ENCODE results near the gene E4F1. TPM values are rescaled to one million over a fixed set of nuclear protein-coding genes. Genes with fewer than 3 reads are reported as not detected.
A peak's percentile ranks its signal among the peaks of the same experiment; 100 is the strongest.

The E4F1 gene
- total and polyA plus RNA-seq, 2 of the 13 experiments (the other 11 are each of a cell fraction or from before 2014, with no cell fraction given) = 13.8 to 19.5 TPM

DNA sequence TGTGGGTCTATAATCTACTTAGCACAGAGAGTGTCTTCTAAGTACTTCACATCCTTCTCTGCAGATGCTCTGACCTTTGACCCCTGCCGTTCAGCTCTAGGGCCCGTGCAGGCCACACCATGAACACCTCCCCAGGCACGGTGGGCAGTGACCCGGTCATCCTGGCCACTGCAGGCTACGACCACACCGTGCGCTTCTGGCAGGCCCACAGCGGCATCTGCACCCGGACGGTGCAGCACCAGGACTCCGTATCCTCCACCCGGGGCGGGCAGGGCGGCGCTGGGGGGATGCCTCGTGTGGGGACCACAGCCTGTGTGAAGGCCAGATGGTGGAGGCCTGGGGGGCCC is 17.5 kb upstream of the E4F1 start (continued):
- no peak for TF ChIP-seq MED8 (CRISPR knock-in tag; IDR thresholded peaks at IDR 0.05; ENCODE audit: insufficient replicate concordance)
- TF ChIP-seq SAP130 (CRISPR knock-in tag; IDR thresholded peaks at IDR 0.05; ENCODE audit: low read depth) = peak; percentile 4; the same call in 1 of the 2 replicates
- no peak for TF ChIP-seq TBX3 (IDR thresholded peaks at IDR 0.05; ENCODE audit: borderline replicate concordance)
- TF ChIP-seq, protein P1, sequence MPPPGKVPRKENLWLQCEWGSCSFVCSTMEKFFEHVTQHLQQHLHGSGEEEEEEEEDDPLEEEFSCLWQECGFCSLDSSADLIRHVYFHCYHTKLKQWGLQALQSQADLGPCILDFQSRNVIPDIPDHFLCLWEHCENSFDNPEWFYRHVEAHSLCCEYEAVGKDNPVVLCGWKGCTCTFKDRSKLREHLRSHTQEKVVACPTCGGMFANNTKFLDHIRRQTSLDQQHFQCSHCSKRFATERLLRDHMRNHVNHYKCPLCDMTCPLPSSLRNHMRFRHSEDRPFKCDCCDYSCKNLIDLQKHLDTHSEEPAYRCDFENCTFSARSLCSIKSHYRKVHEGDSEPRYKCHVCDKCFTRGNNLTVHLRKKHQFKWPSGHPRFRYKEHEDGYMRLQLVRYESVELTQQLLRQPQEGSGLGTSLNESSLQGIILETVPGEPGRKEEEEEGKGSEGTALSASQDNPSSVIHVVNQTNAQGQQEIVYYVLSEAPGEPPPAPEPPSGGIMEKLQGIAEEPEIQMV (CRISPR knock-in tag; IDR thresholded peaks at IDR 0.05; ENCODE audit: low read depth) = no peak
- TF ChIP-seq, protein P2, sequence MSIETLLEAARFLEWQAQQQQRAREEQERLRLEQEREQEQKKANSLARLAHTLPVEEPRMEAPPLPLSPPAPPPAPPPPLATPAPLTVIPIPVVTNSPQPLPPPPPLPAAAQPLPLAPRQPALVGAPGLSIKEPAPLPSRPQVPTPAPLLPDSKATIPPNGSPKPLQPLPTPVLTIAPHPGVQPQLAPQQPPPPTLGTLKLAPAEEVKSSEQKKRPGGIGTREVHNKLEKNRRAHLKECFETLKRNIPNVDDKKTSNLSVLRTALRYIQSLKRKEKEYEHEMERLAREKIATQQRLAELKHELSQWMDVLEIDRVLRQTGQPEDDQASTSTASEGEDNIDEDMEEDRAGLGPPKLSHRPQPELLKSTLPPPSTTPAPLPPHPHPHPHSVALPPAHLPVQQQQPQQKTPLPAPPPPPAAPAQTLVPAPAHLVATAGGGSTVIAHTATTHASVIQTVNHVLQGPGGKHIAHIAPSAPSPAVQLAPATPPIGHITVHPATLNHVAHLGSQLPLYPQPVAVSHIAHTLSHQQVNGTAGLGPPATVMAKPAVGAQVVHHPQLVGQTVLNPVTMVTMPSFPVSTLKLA (IDR thresholded peaks at IDR 0.05) = no peak
- TF ChIP-seq, protein P3, sequence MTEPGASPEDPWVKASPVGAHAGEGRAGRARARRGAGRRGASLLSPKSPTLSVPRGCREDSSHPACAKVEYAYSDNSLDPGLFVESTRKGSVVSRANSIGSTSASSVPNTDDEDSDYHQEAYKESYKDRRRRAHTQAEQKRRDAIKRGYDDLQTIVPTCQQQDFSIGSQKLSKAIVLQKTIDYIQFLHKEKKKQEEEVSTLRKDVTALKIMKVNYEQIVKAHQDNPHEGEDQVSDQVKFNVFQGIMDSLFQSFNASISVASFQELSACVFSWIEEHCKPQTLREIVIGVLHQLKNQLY (CRISPR knock-in tag; IDR thresholded peaks at IDR 0.05) = no peak
- TF ChIP-seq, protein P4, sequence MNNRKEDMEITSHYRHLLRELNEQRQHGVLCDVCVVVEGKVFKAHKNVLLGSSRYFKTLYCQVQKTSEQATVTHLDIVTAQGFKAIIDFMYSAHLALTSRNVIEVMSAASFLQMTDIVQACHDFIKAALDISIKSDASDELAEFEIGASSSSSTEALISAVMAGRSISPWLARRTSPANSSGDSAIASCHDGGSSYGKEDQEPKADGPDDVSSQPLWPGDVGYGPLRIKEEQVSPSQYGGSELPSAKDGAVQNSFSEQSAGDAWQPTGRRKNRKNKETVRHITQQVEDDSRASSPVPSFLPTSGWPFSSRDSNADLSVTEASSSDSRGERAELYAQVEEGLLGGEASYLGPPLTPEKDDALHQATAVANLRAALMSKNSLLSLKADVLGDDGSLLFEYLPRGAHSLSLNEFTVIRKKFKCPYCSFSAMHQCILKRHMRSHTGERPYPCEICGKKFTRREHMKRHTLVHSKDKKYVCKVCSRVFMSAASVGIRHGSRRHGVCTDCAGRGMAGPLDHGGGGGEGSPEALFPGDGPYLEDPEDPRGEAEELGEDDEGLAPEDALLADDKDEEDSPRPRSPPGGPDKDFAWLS (CRISPR knock-in tag; IDR thresholded peaks at IDR 0.05; ENCODE audit: borderline replicate concordance) = no peak
- no peak for TF ChIP-seq RBFOX2 (IDR thresholded peaks at IDR 0.05; ENCODE audit: low read depth, low read length)
- no peak for TF ChIP-seq MAFK (conservative IDR thresholded peaks at IDR 0.05 in 1 of 2, IDR thresholded peaks at IDR 0.05 in 1 of 2; ENCODE audit: low read length in 2 of 2)
- TF ChIP-seq, protein P5, sequence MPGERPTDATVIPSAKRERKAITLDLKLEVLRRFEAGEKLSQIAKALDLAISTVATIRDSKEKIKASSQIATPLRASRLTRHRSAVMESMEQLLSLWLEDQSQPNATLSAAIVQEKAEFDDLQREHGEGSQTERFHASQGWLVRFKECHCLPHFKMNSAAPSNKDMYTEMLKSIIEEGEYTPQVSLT (CRISPR knock-in tag; IDR thresholded peaks at IDR 0.05; ENCODE audit: borderline replicate concordance, low read depth) = no peak
- TF ChIP-seq ZNF672 (CRISPR knock-in tag; IDR thresholded peaks at IDR 0.05) = no peak
- TF ChIP-seq ZNF749 (CRISPR knock-in tag; IDR thresholded peaks at IDR 0.05; ENCODE audit: borderline replicate concordance) = no peak
- no peak for TF ChIP-seq SIN3B (IDR thresholded peaks at IDR 0.05; ENCODE audit: low read length)
- no peak for TF ChIP-seq ZNF543 (CRISPR knock-in tag; IDR thresholded peaks at IDR 0.05)
- TF ChIP-seq TEAD3 (CRISPR knock-in tag; optimal IDR thresholded peaks at IDR 0.05; ENCODE audit: borderline replicate concordance) = no peak
- TF ChIP-seq, protein P6, sequence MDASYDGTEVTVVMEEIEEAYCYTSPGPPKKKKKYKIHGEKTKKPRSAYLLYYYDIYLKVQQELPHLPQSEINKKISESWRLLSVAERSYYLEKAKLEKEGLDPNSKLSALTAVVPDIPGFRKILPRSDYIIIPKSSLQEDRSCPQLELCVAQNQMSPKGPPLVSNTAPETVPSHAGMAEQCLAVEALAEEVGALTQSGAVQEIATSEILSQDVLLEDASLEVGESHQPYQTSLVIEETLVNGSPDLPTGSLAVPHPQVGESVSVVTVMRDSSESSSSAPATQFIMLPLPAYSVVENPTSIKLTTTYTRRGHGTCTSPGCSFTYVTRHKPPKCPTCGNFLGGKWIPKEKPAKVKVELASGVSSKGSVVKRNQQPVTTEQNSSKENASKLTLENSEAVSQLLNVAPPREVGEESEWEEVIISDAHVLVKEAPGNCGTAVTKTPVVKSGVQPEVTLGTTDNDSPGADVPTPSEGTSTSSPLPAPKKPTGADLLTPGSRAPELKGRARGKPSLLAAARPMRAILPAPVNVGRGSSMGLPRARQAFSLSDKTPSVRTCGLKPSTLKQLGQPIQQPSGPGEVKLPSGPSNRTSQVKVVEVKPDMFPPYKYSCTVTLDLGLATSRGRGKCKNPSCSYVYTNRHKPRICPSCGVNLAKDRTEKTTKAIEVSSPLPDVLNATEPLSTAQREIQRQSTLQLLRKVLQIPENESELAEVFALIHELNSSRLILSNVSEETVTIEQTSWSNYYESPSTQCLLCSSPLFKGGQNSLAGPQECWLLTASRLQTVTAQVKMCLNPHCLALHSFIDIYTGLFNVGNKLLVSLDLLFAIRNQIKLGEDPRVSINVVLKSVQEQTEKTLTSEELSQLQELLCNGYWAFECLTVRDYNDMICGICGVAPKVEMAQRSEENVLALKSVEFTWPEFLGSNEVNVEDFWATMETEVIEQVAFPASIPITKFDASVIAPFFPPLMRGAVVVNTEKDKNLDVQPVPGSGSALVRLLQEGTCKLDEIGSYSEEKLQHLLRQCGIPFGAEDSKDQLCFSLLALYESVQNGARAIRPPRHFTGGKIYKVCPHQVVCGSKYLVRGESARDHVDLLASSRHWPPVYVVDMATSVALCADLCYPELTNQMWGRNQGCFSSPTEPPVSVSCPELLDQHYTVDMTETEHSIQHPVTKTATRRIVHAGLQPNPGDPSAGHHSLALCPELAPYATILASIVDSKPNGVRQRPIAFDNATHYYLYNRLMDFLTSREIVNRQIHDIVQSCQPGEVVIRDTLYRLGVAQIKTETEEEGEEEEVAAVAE (CRISPR knock-in tag; IDR thresholded peaks at IDR 0.05; ENCODE audit: borderline replicate concordance) = no peak
- TF ChIP-seq, protein P7, sequence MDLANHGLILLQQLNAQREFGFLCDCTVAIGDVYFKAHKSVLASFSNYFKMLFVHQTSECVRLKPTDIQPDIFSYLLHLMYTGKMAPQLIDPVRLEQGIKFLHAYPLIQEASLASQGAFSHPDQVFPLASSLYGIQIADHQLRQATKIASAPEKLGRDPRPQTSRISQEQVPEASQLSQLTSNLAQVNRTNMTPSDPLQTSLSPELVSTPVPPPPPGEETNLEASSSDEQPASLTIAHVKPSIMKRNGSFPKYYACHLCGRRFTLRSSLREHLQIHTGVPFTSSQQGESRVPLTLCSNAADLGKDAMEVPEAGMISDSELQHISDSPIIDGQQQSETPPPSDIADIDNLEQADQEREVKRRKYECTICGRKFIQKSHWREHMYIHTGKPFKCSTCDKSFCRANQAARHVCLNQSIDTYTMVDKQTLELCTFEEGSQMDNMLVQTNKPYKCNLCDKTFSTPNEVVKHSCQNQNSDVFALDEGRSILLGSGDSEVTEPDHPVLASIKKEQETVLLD (CRISPR knock-in tag; IDR thresholded peaks at IDR 0.05; ENCODE audit: low read depth) = no peak
